OCI-LY7 (cell line): Measurements from ENCODE around the gene PELO. TPM values are rescaled to one million over a fixed set of nuclear protein-coding genes. Genes with fewer than 3 reads are reported as not detected.

Source experiments
- BruUV-seq: library from RNA; stranded (reverse); fragments of 400-500 nt; replicated peaks from 2 replicates; lab custom pipeline; 2021; lab: Mats Ljungman, UMichigan
- CTCF ChIA-PET: fragments of 300-600 bp; sonication (Branson Sonifier 250); formaldehyde crosslinking; loops from one replicate; lab custom pipeline; 2022; ENCODE audit warnings: antibody characterized with exemption; ENCODE audit not compliant: unreplicated experiment; lab: Charles Lee
- POLR2A ChIA-PET: fragments of 300-600 bp; sonication (Branson Sonifier 250); formaldehyde crosslinking; loops from one replicate; lab custom pipeline; 2022; ENCODE audit warnings: antibody characterized with exemption; lab: Charles Lee
- DNase-seq: peaks from one replicate; pipeline ENCODE4 v3.0.0-alpha.2; 2015; ENCODE audit warnings: low spot score
- H2AFZ ChIP-seq: fragments of 200-600 bp; sonication (generic), shearing (Covaris generic); 2 replicates; pipeline ENCODE4 v1.6.1; 2014; ENCODE audit warnings: mild to moderate bottlenecking, antibody characterized with exemption, low read length, moderate library complexity
- H3K27ac ChIP-seq: fragments of 200-600 bp; sonication (generic); 2 replicates; pipeline ENCODE4 v1.5.1; 2014; ENCODE audit warnings: mixed run types, low read depth, mild to moderate bottlenecking, moderate library complexity, low read length, inconsistent platforms; ENCODE audit not compliant: poor library complexity, severe bottlenecking
- H3K36me3 ChIP-seq: fragments of 200-600 bp; sonication (generic); 2 replicates; pipeline ENCODE4 v1.6.1; 2014; ENCODE audit warnings: mild to moderate bottlenecking, antibody characterized with exemption, low read length, moderate library complexity, mixed read lengths; ENCODE audit not compliant: insufficient read depth
- H3K4me1 ChIP-seq: fragments of 200-600 bp; sonication (generic); 2 replicates; pipeline ENCODE4 v1.5.1; 2014; ENCODE audit warnings: mild to moderate bottlenecking, low read length; ENCODE audit not compliant: insufficient read depth, poor library complexity, severe bottlenecking
- H3K4me2 ChIP-seq: fragments of 200-600 bp; sonication (generic); 2 replicates; pipeline ENCODE4 v1.6.1; 2014; ENCODE audit warnings: mild to moderate bottlenecking, low read length
- H3K4me3 ChIP-seq: fragments of 200-600 bp; sonication (generic); 2 replicates; pipeline ENCODE4 v1.5.1; 2014; ENCODE audit warnings: mild to moderate bottlenecking, low read depth, low read length; ENCODE audit not compliant: poor library complexity, severe bottlenecking
- H3K79me2 ChIP-seq: fragments of 200-600 bp; sonication (generic); 2 replicates; pipeline ENCODE4 v1.6.1; 2016; ENCODE audit warnings: low read depth, mild to moderate bottlenecking, low read length, moderate library complexity, mixed read lengths; ENCODE audit not compliant: insufficient read depth
- H3K9me2 ChIP-seq: fragments of 200-600 bp; sonication (generic); 2 replicates; pipeline ENCODE4 v1.6.1; 2016; ENCODE audit warnings: mild to moderate bottlenecking, low read length, mixed read lengths; ENCODE audit not compliant: insufficient read depth
- H3K9me3 ChIP-seq: fragments of 200-600 bp; sonication (generic); 2 replicates; pipeline ENCODE4 v1.6.1; 2014; ENCODE audit warnings: mild to moderate bottlenecking, mixed run types, low read length, mixed read lengths
- H4K20me1 ChIP-seq: fragments of 200-600 bp; sonication (generic); 2 replicates; pipeline ENCODE4 v1.6.1; 2014; ENCODE audit warnings: mild to moderate bottlenecking, antibody characterized with exemption, low read length, moderate library complexity, mixed read lengths; ENCODE audit not compliant: insufficient read depth
- CTCF ChIP-seq: fragments of 200-600 bp; sonication (generic); conservative IDR thresholded peaks from 2 replicates; pipeline ENCODE4 v1.5.1; 2014; ENCODE audit warnings: mild to moderate bottlenecking, antibody characterized with exemption, low read length, moderate library complexity, mixed read lengths
- EZH2phosphoT487 ChIP-seq: fragments of 200-600 bp; sonication (generic); IDR thresholded peaks from 2 replicates; pipeline ENCODE4 v1.6.1; 2018; ENCODE audit warnings: low read depth, borderline replicate concordance, mild to moderate bottlenecking, mixed run types, antibody characterized with exemption, low read length, moderate library complexity, mixed read lengths
- intact Hi-C: fragments of 100-400 bp; cut with micrococcal nuclease; formaldehyde crosslinking; loops from one replicate; pipeline ENCODE4 v1.10.0; 2022; ENCODE audit not compliant: unreplicated experiment
- total RNA-seq, 2 experiments: library from RNA; depleted of rRNA in 1 of 2; stranded (reverse); fragments of >200 nt in 1 of 2; shearing (Covaris generic) in 1 of 2; gene quantifications; 2 replicates each; pipeline ENCODE4 v1.2.3, GENCODE V29; 2014 to 2022

Gene PELO
- total RNA-seq, 2 experiments from 2014 or later: 10.2 to 13.0 TPM

- Histone ChIP-seq H3K9me2 (no peaks in the 10 kb centered on the region), H3K27ac (no peak overlapping the region), H4K20me1 (no peaks in the 10 kb centered on the region), H3K4me1 (no peaks in the 10 kb centered on the region), H3K79me2 (no peaks in the 10 kb centered on the region), H3K4me2 (no peak overlapping the region), H3K9me3 (no peaks in the 10 kb centered on the region), H2AFZ (no peak overlapping the region), H3K4me3 (no peak overlapping the region), H3K36me3 (no peaks in the 10 kb centered on the region)
- TF ChIP-seq CTCF: no peak
- no peak for TF ChIP-seq EZH2phosphoT487
- CTCF ChIA-PET: no interaction called here
- DNase-seq: no peak
- intact Hi-C loops: no loop called here
- POLR2A ChIA-PET: no interaction called here
- BruUV-seq: no TSS peak
Observed at GRCh38 chr5:52830650-52831049, 42.9 kb downstream of the PELO start.

GRCh38 chr5:52831786-52832511, 44.2 kb downstream of the PELO start:
- no peaks in the 10 kb centered on the region for H3K9me3 ChIP-seq
- intact Hi-C loops: no loop called here
- no peak overlapping the region for H3K4me2 ChIP-seq
- H3K27ac ChIP-seq: no peak overlapping the region
- H3K4me3 ChIP-seq: no peak overlapping the region
- BruUV-seq: no TSS peak
- no peaks in the 10 kb centered on the region for H4K20me1 ChIP-seq
- POLR2A ChIA-PET: no interaction called here
- no peak for TF ChIP-seq CTCF
- TF ChIP-seq EZH2phosphoT487: no peak
- H2AFZ ChIP-seq: no peak overlapping the region
- H3K36me3 ChIP-seq: no peaks in the 10 kb centered on the region
- CTCF ChIA-PET: no interaction called here
- H3K79me2 ChIP-seq: no peaks in the 10 kb centered on the region
- H3K4me1 ChIP-seq: no peaks in the 10 kb centered on the region
- no peaks in the 10 kb centered on the region for H3K9me2 ChIP-seq
- DNase-seq: no peak

- Histone ChIP-seq H4K20me1 (no peaks in the 10 kb centered on the region), H3K4me1 (no peaks in the 10 kb centered on the region), H3K27ac (no peak overlapping the region), H3K79me2 (no peaks in the 10 kb centered on the region), H3K36me3 (no peaks in the 10 kb centered on the region), H3K4me2 (no peak overlapping the region), H2AFZ (no peak overlapping the region), H3K9me3 (no peaks in the 10 kb centered on the region), H3K9me2 (no peaks in the 10 kb centered on the region), H3K4me3 (no peak overlapping the region)
- intact Hi-C loops: no loop called here
- no peak for DNase-seq
- POLR2A ChIA-PET: interaction anchor here (0.8 kb wide), 1 partner anchor 11 kb away, joined by 5 read pairs; no protein-coding TSS in a partner anchor
- TF ChIP-seq EZH2phosphoT487 (no peak), CTCF (no peak)
- no TSS peak for BruUV-seq
- CTCF ChIA-PET: no interaction called here
Observed at GRCh38 chr5:52834320-52834719, 46.6 kb downstream of the PELO start.
